Fibroblast of lung (primary cell): ENCODE measurements around the gene USP6.

Experiments used
- CTCF ChIP-seq, 2 donors: IDR thresholded peaks in 1 of 2; conservative IDR thresholded peaks in 1 of 2; 1 replicate in 1 of 2; 2 replicates in 1 of 2; pipeline ENCODE4 v1.5.1; 2011 to 2012; ENCODE audit warnings: low read length in 2 of 2, control low read depth in 1 of 2, inconsistent platforms in 1 of 2, low read depth in 1 of 2, mild to moderate bottlenecking in 1 of 2
- EZH2 ChIP-seq: IDR thresholded peaks from 2 replicates; pipeline ENCODE4 v1.5.1; 2012; ENCODE audit warnings: low read length, control low read depth, mild to moderate bottlenecking; ENCODE audit errors: missing control alignments

- no peak for TF ChIP-seq CTCF (conservative IDR thresholded peaks at IDR 0.05 in 1 of 2, IDR thresholded peaks at IDR 0.05 in 1 of 2; ENCODE audit: low read depth in 1 of 2, low read length in 2 of 2)
- no peak for TF ChIP-seq EZH2
These were observed 63.2 kb downstream of the USP6 start for GRCh38 chr17:5179003-5179402.
